GM20000 (cell line): Measurements from ENCODE around the gene PPP4C.
"Not testable (repeated sequence)": the region's sequence is repeated elsewhere in the genome, so short reads cannot be mapped to it uniquely, and the experiment has no call there.

Source experiments
- DNase-seq: peaks from one replicate; pipeline ENCODE4 v3.0.0; 2012; ENCODE audit warnings: low spot score
- CTCF ChIP-seq: IDR thresholded peaks from 2 replicates; pipeline ENCODE4 v1.5.1; 2012; ENCODE audit warnings: mild to moderate bottlenecking, control low read depth; ENCODE audit errors: extremely low read depth, missing control alignments

PPP4C gene

GRCh38 chr16:30031477-30031918 lies 44.3 kb upstream of the PPP4C start:
- no peak for TF ChIP-seq CTCF
- DNase-seq = no peak

- peak; percentile 79 for TF ChIP-seq CTCF
- peak; percentile 86 for DNase-seq
These were observed 43.5 kb upstream of the PPP4C start for GRCh38 chr16:30032083-30032819.

- no peak for DNase-seq
- TF ChIP-seq CTCF = no peak
These were observed 42.5 kb upstream of the PPP4C start for GRCh38 chr16:30033270-30033669.

GRCh38 chr16:30040221-30040620 lies 35.6 kb upstream of the PPP4C start:
- no peak for DNase-seq
- TF ChIP-seq CTCF = no peak

- not testable (repeated sequence) for DNase-seq
These were observed 35.1 kb upstream of the PPP4C start for GRCh38 chr16:30040690-30041089.

GRCh38 chr16:30041841-30042240 lies 34.0 kb upstream of the PPP4C start:
- no peak for TF ChIP-seq CTCF
- DNase-seq = no peak

- DNase-seq = no peak
- TF ChIP-seq CTCF = no peak
These were observed 29.6 kb upstream of the PPP4C start for GRCh38 chr16:30046178-30046577.

GRCh38 chr16:30046588-30046987 lies 29.2 kb upstream of the PPP4C start:
- no peak for TF ChIP-seq CTCF
- no peak for DNase-seq
